ENCODE results near the gene MCEMP1. TPM values are rescaled to one million over a fixed set of nuclear protein-coding genes. Genes with fewer than 3 reads are reported as not detected.

Gene MCEMP1
- total RNA-seq, 4 donors from 2014 or later = 0.67 TPM; not detected in 3

DNA sequence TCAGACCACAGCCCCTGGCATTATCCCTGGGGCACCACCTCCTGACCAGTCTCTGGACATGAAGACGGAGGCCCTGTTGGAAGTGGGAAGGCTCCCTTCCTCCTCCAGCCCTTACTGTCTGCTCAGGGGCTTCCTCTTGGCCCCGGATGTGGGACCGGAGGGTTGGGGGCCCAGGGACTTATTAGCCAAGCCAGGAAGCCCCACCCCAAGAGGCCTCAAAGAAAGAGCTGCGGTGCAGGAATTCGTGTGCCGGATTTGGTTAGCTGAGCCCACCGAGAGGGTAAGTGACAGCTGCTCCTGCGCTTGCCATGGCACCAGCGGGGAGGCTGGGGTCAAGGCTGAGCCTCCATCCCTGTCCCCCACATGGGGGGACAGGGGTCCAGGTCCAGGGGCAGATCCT lies 8.0 kb upstream of the MCEMP1 start, which contains the start of gene RETN:
TSS of gene RETN (plus strand) at position 208 of the 400 bp plus-strand sequence. CDS start 278 bp downstream, outside the sequence.
- intact Hi-C loops (cut with DNase I; ENCODE audit: low total_unique reads) = no loop called here
- no peaks in the 10 kb centered on the region for H3K36me3 ChIP-seq
- no peak for DNase-seq
- no peaks in the 10 kb centered on the region for H3K27me3 ChIP-seq
- no peak within 1 kb of the TSS for H3K27ac ChIP-seq
- no peak for TF ChIP-seq POLR2A (IDR thresholded peaks at IDR 0.05)
- H3K4me3 ChIP-seq = no peak within 1 kb of the TSS
- H3K4me1 ChIP-seq = no peaks in the 10 kb centered on the region
- no peaks in the 10 kb centered on the region for H3K9me3 ChIP-seq

DNA sequence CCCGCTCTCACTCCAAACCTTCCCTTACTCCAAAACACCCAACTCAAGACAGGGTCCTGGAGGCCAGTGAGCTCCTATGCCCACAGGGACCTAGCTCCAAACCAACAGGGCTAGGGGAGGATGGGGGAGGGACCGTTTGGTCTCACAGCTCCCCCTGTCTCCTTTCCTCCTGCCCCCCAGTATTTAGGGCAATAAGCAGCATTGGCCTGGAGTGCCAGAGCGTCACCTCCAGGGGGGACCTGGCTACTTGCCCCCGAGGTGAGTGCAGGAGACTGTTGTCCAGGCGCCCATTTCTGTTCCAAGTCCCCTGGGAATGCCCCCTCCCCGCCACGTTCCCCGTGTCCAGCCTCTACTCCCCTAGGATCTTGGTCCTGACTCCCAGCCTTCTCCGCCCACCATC lies 7.2 kb upstream of the MCEMP1 start:
- Histone ChIP-seq H3K36me3 (no peaks in the 10 kb centered on the region), H3K4me3 (no peak overlapping the region), H3K9me3 (no peaks in the 10 kb centered on the region), H3K4me1 (no peaks in the 10 kb centered on the region), H3K27me3 (no peaks in the 10 kb centered on the region), H3K27ac (no peak overlapping the region)
- TF ChIP-seq, protein P1, sequence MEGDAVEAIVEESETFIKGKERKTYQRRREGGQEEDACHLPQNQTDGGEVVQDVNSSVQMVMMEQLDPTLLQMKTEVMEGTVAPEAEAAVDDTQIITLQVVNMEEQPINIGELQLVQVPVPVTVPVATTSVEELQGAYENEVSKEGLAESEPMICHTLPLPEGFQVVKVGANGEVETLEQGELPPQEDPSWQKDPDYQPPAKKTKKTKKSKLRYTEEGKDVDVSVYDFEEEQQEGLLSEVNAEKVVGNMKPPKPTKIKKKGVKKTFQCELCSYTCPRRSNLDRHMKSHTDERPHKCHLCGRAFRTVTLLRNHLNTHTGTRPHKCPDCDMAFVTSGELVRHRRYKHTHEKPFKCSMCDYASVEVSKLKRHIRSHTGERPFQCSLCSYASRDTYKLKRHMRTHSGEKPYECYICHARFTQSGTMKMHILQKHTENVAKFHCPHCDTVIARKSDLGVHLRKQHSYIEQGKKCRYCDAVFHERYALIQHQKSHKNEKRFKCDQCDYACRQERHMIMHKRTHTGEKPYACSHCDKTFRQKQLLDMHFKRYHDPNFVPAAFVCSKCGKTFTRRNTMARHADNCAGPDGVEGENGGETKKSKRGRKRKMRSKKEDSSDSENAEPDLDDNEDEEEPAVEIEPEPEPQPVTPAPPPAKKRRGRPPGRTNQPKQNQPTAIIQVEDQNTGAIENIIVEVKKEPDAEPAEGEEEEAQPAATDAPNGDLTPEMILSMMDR (IDR thresholded peaks at IDR 0.05) = no peak
- no peak for TF ChIP-seq POLR2A (IDR thresholded peaks at IDR 0.05)
- intact Hi-C loops (cut with DNase I; ENCODE audit: low total_unique reads) = no loop called here
- DNase-seq = no peak

DNA sequence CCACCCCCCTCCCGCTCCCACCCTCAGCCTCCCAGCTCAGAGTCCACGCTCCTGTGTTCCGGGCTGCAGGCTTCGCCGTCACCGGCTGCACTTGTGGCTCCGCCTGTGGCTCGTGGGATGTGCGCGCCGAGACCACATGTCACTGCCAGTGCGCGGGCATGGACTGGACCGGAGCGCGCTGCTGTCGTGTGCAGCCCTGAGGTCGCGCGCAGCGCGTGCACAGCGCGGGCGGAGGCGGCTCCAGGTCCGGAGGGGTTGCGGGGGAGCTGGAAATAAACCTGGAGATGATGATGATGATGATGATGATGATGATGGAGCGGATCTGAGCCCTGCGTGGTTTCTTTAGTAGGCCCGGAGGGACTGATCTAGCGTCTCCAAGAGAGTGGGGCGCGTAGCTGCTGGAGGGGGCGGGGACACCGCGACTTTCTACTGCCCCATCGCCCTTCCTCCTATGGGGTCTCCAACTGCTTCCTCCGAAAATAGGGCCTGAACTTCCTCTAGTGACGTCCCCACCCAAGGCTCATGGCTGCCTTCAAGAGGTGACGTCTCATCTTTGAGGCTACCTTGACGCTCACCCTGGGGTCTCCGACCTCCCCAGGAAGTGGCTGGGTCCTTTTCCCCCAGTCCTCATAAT lies 6.6 kb upstream of the MCEMP1 start:
- TF ChIP-seq, protein P1 (IDR thresholded peaks at IDR 0.05) = no peak
- TF ChIP-seq POLR2A (IDR thresholded peaks at IDR 0.05) = no peak
- no peaks in the 10 kb centered on the region for H3K27me3 ChIP-seq
- intact Hi-C loops (cut with DNase I; ENCODE audit: low total_unique reads) = no loop called here

DNA sequence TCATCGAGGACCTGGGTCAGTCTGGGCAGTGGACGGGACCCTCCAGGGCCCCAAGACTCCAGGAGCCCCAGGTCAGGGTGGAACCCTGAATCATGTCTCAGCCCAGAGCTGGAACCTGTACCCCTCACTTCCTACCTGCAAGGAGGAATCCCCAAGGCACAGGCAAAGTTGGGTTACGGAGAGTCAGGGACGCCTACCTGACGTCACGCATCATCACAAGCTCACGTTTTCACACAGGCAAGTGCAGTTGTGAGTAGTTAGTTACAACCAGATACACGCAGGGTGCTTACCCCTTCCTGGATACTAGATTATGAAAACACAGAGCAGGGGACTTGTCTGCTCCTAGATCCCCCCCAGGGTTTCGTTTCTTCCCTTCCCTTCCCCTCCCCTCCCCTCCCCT lies 6.1 kb upstream of the MCEMP1 start:
- TF ChIP-seq, protein P1 (IDR thresholded peaks at IDR 0.05) = no peak
- TF ChIP-seq POLR2A (IDR thresholded peaks at IDR 0.05) = no peak
- no peaks in the 10 kb centered on the region for H3K36me3 ChIP-seq
- no peaks in the 10 kb centered on the region for H3K9me3 ChIP-seq
- no peaks in the 10 kb centered on the region for H3K4me1 ChIP-seq
- no peak overlapping the region for H3K4me3 ChIP-seq
- no peaks in the 10 kb centered on the region for H3K27me3 ChIP-seq
- no peak for DNase-seq
- no peak overlapping the region for H3K27ac ChIP-seq
- intact Hi-C loops (cut with DNase I; ENCODE audit: low total_unique reads) = no loop called here

More for the DNA sequence above, 6.6 kb upstream of the MCEMP1 start:
- no peaks in the 10 kb centered on the region for H3K4me1 ChIP-seq
- no peak for DNase-seq
- no peaks in the 10 kb centered on the region for H3K36me3 ChIP-seq
- no peak overlapping the region for H3K4me3 ChIP-seq
- H3K27ac ChIP-seq = no peak overlapping the region
- no peaks in the 10 kb centered on the region for H3K9me3 ChIP-seq

DNA sequence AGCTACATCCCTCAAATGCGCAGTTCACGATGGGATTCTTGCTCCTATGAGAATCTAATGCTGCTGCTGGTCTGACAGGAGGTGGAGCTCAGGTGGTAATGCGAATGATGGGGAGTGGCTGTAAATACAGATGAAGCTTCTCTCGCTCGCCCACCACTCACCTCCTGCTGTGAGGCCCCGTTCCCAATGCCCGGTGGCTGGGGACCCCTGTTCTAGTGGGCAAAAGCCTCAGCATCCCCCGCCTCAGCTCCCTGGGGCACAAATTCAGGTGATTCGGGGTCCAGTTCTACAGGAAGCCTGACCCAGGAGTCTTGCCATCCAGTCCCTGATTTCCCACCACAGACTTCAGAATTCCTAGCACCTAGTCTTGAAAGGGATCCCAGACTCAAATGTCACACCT lies 4.4 kb upstream of the MCEMP1 start:
- no peak overlapping the region for H3K27ac ChIP-seq
- H3K9me3 ChIP-seq = no peaks in the 10 kb centered on the region
- H3K27me3 ChIP-seq = no peaks in the 10 kb centered on the region
- TF ChIP-seq, protein P1 (IDR thresholded peaks at IDR 0.05) = no peak
- no peak for TF ChIP-seq POLR2A (IDR thresholded peaks at IDR 0.05)
- H3K4me3 ChIP-seq = no peak overlapping the region
- no peak for DNase-seq
- H3K36me3 ChIP-seq = no peaks in the 10 kb centered on the region
- H3K4me1 ChIP-seq = no peaks in the 10 kb centered on the region
- intact Hi-C loops (cut with DNase I; ENCODE audit: low total_unique reads) = no loop called here
